Measurements from ENCODE around the gene ZDBF2.
"Not testable (repeated sequence)": the region's sequence is repeated elsewhere in the genome, so short reads cannot be mapped to it uniquely, and the experiment has no call there.

The ZDBF2 gene

GRCh38 chr2:206274434-206275311 lies at the start of gene ZDBF2:
Gene ZDBF2 (plus strand): TSS chr2:206274663. CDS start chr2:206281850, 7,187 bp downstream.
- peak in 1 of 2 donors; percentile 10 for DNase-seq (ENCODE audit: low read depth in 2 of 2, low spot score in 1 of 2)

DNA sequence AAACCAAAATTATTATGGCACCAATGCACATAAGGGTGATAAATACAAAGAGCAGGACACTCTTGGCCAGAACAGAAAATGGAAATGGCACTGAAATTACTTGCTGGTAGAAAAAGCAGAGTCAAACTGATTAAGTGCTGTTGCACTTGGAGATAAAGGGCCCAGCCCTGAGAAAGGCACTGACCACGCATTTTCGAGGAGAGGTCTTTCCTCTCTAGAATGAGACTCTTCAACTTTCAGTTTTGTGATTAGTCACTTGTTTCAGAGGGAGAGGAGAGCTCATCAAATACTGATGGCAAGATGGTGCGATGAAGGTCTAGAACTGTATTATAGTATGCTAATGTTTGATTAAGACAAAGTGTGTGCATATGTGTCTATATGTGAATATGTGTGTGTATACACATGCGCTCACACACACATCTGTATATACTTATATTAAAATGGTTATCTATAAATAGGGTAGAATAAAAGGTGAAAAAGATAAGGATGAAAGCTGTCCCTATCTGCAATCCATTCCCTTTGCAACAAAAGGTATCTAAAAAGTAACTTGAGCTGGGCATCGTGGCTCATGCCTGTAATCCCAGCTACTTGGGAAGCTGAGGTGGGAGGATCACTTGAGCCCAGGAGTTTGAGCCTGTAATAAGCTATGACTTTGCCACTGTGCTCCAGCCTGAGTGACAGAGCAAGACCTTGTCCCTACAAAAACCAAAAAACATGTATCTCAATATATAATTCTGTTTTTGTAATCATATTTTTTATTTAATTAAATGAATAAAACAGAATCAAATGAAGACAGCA lies 48.8 kb upstream of the ZDBF2 start:
- DNase-seq (ENCODE audit: low read depth in 2 of 2, low spot score in 1 of 2) = no peak

DNA sequence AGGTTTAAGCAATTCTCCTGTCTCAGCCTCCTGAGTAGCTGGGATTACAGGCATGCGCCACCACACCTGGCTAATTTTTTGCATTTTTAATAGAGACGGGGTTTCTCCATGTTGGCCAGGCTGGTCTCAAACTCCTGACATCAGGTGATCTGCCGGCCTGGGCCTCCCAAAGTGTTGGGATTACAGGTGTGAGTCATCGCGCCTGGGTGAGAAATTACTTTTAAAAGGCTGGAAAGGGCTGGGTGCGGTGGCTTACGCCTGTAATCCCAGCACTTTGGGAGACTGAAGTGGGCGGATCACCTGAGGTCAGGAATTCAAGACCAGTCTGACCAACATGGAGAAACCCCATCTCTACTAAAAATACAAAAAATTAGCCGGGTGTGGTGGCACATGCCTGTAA lies 45.8 kb upstream of the ZDBF2 start:
- not testable (repeated sequence) for DNase-seq (ENCODE audit: low read depth in 2 of 2, low spot score in 1 of 2)

DNA sequence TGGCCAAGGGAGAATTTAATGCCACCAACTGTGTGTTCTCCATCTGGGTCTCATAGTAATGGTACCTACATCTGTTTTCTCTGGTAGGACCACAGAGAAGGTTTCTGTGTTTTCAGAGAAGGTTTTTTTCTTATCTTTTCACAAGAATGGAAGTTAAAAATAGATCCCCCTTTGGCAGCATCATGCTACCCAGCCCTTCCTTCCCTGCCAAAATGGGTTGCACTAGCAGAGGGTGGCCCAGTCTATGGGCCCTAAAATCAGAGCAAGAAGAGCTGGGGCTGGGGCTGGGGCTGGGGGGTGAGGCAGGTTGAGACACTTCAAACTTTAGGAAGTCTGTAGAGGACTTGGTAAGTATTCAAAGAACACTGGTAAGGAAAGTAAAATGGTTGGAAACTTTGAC lies 44.8 kb upstream of the ZDBF2 start:
- DNase-seq (ENCODE audit: low read depth in 2 of 2, low spot score in 1 of 2) = no peak

DNA sequence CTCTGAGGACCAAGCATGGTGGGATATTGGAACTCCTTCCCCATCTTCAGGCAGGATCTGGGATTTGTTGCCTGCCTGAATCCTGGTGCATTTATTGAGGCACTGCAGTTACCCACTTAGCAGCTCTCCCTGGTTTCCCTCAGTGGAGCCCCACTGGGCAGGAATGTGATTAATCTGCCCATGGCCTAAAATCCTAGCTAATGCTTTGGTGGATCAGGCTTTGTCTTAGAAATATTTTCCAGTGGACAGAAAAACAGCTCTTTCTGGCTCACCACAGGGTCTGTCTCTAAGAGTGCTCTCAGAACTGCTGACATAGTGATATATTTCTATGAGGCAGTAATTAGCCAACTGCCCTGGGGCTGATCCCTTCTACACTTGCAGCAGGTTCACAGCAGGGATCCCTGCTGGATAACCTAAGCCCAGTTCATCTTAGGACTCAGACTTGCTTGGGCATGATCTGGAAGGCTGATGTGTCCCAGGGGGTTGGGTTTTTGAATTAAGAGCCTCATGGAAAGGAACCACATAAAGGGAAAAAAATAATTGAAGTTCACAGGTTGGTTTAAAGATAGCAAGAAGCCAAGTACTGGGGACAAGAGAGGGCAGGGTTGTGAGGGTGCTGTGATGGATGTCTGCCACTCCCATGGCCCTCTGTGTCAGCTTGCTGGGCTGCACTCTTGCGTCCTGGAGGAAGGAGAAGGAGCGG lies 44.3 kb upstream of the ZDBF2 start:
- no peak for DNase-seq (ENCODE audit: low read depth in 2 of 2, low spot score in 1 of 2)

GRCh38 chr2:206231669-206232286 lies 42.7 kb upstream of the ZDBF2 start:
- no peak for DNase-seq (ENCODE audit: low read depth in 2 of 2, low spot score in 1 of 2)

DNA sequence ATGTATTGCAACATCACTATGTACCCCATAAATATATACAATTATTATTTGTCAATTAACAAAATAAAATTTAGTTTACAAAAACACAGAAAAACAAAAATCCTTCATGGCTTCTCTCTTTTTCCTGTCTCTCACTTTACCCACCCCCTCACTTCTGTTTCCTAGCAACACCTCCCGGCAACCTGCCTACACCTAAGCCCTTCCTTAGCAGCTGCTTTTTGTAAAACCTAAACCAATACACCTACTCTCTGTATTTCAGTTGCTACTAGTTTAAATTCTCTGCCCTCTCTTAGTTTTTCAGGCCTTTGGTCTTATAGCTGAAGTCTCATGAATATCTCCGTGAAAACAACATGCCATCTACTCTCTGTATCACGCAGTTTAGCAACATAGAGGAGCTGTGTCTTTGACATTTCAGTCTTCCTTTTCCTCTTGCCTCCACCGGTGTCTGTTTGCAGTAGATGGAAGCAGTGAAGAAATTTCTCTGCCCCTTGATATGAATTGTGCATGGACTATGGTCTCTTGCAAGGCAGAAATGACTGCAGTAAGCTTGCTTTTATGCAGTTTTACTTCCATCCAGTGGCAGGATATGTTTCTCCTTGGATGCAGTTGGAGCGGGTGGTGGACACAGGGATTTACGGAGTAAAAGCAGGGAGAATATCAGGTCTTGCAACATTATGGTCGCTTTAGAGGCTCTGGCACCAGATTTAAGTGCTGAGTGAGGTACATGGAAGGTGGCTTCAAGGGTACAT lies 42.0 kb upstream of the ZDBF2 start:
- no peak for DNase-seq (ENCODE audit: low read depth in 2 of 2, low spot score in 1 of 2)

GRCh38 chr2:206239157-206239556 lies 35.3 kb upstream of the ZDBF2 start:
- DNase-seq (ENCODE audit: low read depth in 2 of 2, low spot score in 1 of 2) = no peak

DNA sequence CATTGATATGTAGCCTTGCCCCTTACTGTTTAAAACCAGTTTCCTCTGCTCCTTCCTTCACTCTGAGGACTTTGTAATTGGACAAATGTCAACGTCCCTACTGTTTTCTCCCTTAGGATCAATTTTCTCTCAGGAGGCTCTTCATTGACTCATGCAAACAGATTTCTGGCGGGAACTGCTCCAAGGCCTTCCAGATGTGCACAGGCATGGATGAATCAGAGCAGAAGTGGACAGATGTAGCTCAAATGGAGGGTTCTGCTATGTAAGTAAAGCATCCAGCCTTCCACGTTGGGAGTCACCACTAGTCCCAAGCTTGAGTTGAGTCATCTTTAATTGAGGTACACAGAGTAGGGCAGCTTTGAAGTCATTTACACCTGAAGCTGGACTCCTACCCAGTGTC lies 34.1 kb upstream of the ZDBF2 start:
- DNase-seq (ENCODE audit: low read depth in 2 of 2, low spot score in 1 of 2) = no peak

DNA sequence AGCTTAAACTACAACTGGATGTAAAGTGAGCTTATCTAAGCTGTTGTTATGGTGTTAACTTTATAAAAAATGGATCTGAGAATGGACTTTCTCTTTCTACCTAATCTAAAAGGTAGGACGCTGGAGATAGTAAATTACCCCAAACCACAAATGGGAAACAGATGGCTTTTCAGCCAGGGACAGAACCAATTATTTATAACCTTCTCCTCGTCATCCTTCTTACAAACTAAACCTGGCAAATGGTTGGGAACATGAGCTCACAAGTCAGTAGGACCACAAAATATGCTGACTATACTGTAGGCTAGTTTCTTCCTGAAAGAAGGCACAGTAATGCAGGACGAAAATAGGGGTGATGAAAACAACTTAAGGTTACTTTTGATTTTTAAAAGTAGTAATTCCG lies 32.7 kb upstream of the ZDBF2 start:
- DNase-seq (ENCODE audit: low read depth in 2 of 2, low spot score in 1 of 2) = no peak

DNA sequence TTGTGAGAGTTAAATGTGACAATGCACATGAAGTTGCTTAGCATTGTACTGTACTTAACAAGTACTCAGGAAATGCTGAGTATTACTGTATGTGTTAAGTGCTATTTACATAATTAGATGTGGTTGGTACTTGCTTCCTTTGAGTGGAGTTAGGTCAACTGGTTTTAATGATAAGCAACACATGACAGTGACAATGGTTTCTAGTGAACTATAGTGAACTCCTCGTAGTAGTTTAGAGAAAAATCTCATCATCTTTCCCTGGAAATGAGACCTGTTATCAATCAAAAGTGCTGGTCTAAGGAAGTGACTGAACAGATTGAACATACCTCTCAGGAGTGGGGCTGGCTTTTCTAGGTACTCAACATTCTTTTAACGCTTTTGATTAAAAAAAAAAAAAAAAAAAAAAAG lies 29.2 kb upstream of the ZDBF2 start:
- DNase-seq (ENCODE audit: low read depth in 2 of 2, low spot score in 1 of 2) = no peak

DNA sequence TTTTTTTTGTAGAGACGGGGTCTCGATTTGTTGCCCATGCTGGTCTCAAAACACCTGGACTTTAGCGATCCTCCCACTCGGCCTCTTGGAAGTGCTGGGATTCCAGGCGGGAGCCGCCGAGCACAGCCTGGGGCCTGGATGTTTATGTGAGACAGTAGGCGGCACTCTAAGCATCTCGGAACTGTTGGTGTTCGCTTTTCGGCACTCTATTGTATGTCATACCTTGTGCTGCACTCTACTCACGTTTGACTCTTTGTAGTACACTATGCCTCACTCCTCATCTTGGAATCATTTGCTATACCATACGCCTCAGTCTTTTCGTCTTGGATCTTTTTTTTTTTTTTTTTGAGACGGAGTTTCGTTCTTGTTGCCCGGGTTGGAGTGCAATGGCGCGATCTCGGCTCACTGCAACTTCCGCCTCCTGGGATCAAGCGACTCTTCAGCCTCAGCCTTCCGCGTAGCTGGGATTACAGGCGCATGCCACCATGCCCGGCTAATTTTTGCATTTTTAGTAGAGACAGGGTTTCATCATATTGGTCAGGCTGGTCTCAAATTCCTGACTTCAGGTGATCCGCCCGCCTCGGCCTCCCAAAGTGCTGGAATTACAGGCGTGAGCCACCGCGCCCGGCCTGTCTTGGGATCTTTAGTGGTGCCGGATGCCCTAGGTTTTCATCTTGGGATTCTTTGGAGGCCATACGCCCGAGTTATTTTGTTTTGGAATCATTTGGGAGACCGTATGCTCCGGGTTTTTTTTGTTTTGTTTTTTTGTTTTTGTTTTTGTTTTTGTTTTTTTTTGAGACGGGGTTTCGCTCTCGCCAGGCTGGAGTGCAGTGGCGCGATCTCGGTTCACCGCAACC lies 24.2 kb upstream of the ZDBF2 start:
- no peak for DNase-seq (ENCODE audit: low read depth in 2 of 2, low spot score in 1 of 2)

- DNase-seq (ENCODE audit: low read depth in 2 of 2, low spot score in 1 of 2) = no peak
These were observed 21.2 kb upstream of the ZDBF2 start for GRCh38 chr2:206253125-206253776.

DNA sequence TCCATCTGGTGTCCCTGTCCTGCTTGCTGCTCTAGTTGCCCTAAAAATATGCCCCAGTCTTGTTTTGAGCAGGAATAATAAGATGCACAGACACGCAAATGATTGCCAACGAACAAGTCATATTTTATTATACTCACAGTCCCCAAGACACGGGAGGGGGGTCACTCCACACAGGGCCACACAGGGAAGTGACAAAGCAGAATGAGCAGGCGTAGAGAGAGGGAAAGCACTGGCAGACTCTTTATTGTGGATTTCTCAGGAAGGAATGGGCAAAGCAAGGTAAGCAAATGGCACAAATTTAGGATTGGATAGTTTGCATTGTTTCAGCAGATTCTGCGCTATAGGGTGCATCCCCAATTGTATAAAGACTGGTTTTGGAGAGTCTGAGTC lies 20.7 kb upstream of the ZDBF2 start:
- no peak for DNase-seq (ENCODE audit: low read depth in 2 of 2, low spot score in 1 of 2)

DNA sequence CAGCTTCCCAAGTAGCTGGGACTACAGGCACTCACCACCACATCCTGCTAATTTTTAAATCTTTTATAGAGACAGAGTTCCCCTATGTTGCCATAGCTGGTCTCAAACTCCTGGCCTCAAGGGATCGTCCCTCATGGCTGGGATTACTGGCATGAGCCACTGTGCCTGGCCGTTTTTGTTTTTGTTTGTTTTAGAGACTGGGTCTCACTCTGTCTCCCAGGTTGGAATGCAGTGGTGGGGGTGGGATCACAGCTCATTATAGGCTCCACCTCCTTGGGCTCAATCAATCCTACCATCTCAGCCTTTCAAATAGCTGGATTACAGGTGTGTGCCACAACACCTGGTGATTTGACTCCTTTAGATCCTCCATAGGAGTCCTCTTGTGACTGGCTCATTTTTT lies 19.5 kb upstream of the ZDBF2 start:
- no peak for DNase-seq (ENCODE audit: low read depth in 2 of 2, low spot score in 1 of 2)

GRCh38 chr2:206256706-206257205 lies 17.7 kb upstream of the ZDBF2 start:
- DNase-seq (ENCODE audit: low read depth in 2 of 2, low spot score in 1 of 2) = no peak

DNA sequence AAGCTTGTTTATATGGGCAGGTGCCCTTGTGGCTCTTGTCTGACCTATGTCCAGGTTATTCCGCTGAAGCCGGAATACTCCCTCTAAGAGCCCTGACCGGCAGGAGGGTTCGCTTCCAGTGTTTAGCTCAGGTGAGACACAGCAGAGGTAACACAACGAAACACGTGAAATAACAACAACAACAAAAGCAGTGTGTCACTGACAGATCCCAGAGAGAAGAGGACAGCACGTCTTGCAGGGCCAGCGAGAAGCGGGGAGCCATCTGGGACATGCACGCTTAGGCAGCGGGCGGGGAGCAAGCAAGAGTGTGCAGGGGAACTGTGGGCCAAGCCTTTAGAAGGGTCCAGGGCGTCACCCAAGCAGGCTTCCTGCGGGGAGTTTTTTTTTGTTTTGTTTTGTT lies 17.1 kb upstream of the ZDBF2 start:
- no peak for DNase-seq (ENCODE audit: low read depth in 2 of 2, low spot score in 1 of 2)

- no peak for DNase-seq (ENCODE audit: low read depth in 2 of 2, low spot score in 1 of 2)
These were observed 16.6 kb upstream of the ZDBF2 start for GRCh38 chr2:206257861-206258260.

DNA sequence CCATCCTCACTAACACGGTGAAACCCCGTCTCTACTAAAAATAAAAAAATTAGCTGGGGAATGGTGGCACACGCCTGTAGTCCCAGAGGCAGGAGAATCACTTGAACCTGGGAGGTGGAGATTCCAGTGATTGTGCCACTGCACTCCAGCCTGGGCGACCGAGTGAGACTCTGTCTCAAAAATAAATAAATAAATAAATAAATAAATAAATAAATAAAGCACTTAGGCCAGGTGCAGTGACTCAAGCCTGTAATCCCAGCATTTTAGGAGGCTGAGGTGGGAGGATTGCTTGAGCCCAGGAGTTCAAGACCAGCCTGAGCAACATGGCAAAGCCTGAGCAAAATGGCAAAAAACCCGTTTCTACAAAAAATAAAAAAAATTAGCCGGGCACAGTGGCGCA lies 15.8 kb upstream of the ZDBF2 start:
- not testable (repeated sequence) for DNase-seq (ENCODE audit: low read depth in 2 of 2, low spot score in 1 of 2)
